ENCODE results near the gene LRRC9.

- TF ChIP-seq POLR2A (IDR thresholded peaks at IDR 0.05) (no peak), CTCF (IDR thresholded peaks at IDR 0.05) (no peak), POLR2AphosphoS5 (IDR thresholded peaks at IDR 0.05) (no peak), EP300 (IDR thresholded peaks at IDR 0.05) (no peak)
Measured at GRCh38 chr14:60014402-60014801, 94.5 kb downstream of the LRRC9 start.

Data from upper lobe of left lung (tissue), 4 donors.